ENCODE measurements around the gene MRPL47. TPM values are rescaled to one million over a fixed set of nuclear protein-coding genes. Genes with fewer than 3 reads are reported as not detected.

Gene MRPL47
- total and polyA plus RNA-seq, 2 of the 13 experiments (the other 11 are each of a cell fraction or from before 2014, with no cell fraction given), result 36.1 to 83.8 TPM

GRCh38 chr3:179562591-179563270 lies 41.7 kb downstream of the MRPL47 start, which contains the start of gene ACTL6A (continued):
- TF ChIP-seq HOXA5 (CRISPR knock-in tag; IDR thresholded peaks at IDR 0.05), result 0 out of 2 replicates have a peak, but pooled peaks have one; percentile 40
- no peak for TF ChIP-seq CEBPG (CRISPR knock-in tag; IDR thresholded peaks at IDR 0.05)
- TF ChIP-seq, protein P1, sequence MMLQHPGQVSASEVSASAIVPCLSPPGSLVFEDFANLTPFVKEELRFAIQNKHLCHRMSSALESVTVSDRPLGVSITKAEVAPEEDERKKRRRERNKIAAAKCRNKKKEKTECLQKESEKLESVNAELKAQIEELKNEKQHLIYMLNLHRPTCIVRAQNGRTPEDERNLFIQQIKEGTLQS (CRISPR knock-in tag; IDR thresholded peaks at IDR 0.05), result no peak
- TF ChIP-seq, protein P2, sequence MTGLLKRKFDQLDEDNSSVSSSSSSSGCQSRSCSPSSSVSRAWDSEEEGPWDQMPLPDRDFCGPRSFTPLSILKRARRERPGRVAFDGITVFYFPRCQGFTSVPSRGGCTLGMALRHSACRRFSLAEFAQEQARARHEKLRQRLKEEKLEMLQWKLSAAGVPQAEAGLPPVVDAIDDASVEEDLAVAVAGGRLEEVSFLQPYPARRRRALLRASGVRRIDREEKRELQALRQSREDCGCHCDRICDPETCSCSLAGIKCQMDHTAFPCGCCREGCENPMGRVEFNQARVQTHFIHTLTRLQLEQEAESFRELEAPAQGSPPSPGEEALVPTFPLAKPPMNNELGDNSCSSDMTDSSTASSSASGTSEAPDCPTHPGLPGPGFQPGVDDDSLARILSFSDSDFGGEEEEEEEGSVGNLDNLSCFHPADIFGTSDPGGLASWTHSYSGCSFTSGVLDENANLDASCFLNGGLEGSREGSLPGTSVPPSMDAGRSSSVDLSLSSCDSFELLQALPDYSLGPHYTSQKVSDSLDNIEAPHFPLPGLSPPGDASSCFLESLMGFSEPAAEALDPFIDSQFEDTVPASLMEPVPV (CRISPR knock-in tag; IDR thresholded peaks at IDR 0.05), result peak; percentile 44; the same call in 1 of the 2 replicates
- TF ChIP-seq CCAR2 (optimal IDR thresholded peaks at IDR 0.05; ENCODE audit: low read depth, low read length), result no peak
- TF ChIP-seq GABPB1 (CRISPR knock-in tag; IDR thresholded peaks at IDR 0.05), result peak; percentile 91
- TF ChIP-seq ZNF512 (CRISPR knock-in tag; IDR thresholded peaks at IDR 0.05), result no peak
- TF ChIP-seq ZNF160 (CRISPR knock-in tag; IDR thresholded peaks at IDR 0.05), result no peak
- no peak for TF ChIP-seq RFX3 (CRISPR knock-in tag; IDR thresholded peaks at IDR 0.05)
- TF ChIP-seq, protein P3, sequence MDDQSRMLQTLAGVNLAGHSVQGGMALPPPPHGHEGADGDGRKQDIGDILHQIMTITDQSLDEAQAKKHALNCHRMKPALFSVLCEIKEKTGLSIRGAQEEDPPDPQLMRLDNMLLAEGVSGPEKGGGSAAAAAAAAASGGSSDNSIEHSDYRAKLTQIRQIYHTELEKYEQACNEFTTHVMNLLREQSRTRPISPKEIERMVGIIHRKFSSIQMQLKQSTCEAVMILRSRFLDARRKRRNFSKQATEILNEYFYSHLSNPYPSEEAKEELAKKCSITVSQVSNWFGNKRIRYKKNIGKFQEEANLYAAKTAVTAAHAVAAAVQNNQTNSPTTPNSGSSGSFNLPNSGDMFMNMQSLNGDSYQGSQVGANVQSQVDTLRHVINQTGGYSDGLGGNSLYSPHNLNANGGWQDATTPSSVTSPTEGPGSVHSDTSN (CRISPR knock-in tag; IDR thresholded peaks at IDR 0.05; ENCODE audit: borderline replicate concordance), result no peak
- no peak for TF ChIP-seq ZNF432 (CRISPR knock-in tag; IDR thresholded peaks at IDR 0.05; ENCODE audit: borderline replicate concordance)
- peak; percentile 90 for TF ChIP-seq PCBP1 (IDR thresholded peaks at IDR 0.05; ENCODE audit: borderline replicate concordance, low read depth, low read length)
- no peak for TF ChIP-seq PCBP2 (optimal IDR thresholded peaks at IDR 0.05; ENCODE audit: low read depth, low read length, poor library complexity, severe bottlenecking)
- no peak for TF ChIP-seq ZNF879 (CRISPR knock-in tag; IDR thresholded peaks at IDR 0.05)
- no peak for TF ChIP-seq ZNF460 (CRISPR knock-in tag; IDR thresholded peaks at IDR 0.05; ENCODE audit: borderline replicate concordance)
- peak; percentile 73 for TF ChIP-seq TFDP1 (CRISPR knock-in tag; IDR thresholded peaks at IDR 0.05; ENCODE audit: borderline replicate concordance)
- 0 out of 2 replicates have a peak, but pooled peaks have one; percentile 62 for TF ChIP-seq ELF4 (CRISPR knock-in tag; IDR thresholded peaks at IDR 0.05; ENCODE audit: borderline replicate concordance)
- TF ChIP-seq YEATS2 (CRISPR knock-in tag; IDR thresholded peaks at IDR 0.05; ENCODE audit: borderline replicate concordance), result peak; percentile 81; the same call in 1 of the 2 replicates
- TF ChIP-seq ZNF335 (CRISPR knock-in tag; IDR thresholded peaks at IDR 0.05), result peak; percentile 38; the same call in 1 of the 2 replicates
- TF ChIP-seq ATF7 (IDR thresholded peaks at IDR 0.05), result no peak
- TF ChIP-seq ATF7 (CRISPR knock-in tag; IDR thresholded peaks at IDR 0.05), result no peak
- TF ChIP-seq ZNF780A (CRISPR knock-in tag; IDR thresholded peaks at IDR 0.05), result no peak
- peak; percentile 56; the same call in 1 of the 2 replicates for TF ChIP-seq MEF2D (CRISPR knock-in tag; IDR thresholded peaks at IDR 0.05)
